ENCODE results near the gene CBX6.

CBX6 gene

DNA sequence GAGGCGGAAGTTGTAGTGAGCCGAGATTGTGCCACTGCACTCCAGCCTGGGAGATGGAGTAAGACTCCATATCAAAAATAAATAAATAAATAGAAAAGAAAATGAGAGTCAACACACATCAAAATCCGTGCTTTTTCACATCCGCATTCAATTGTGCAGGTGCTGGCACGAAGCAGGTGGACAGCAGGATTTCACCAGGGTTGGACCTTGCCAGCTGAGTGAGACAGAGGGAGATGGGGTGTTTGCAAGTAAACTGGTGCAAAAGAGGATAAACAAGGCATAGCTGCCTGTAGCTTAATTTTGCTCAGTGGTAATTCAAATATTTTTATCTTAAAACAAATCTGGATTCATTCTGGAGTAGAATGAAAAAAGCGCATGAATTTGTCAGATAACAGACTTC lies 54.8 kb downstream of the CBX6 start:
- Histone ChIP-seq H3K27me3 (ENCODE audit: low read depth, low read length) (peaks cover 54% of the 10 kb centered on the region), H3K27ac (ENCODE audit: low read length) (no peak overlapping the region), H3K4me3 (ENCODE audit: low read length) (no peak overlapping the region), H3K9ac (ENCODE audit: low read length) (no peak overlapping the region), H3K79me2 (ENCODE audit: low read length) (no peaks in the 10 kb centered on the region), H3K9me3 (ENCODE audit: insufficient read depth, low read length) (no peaks in the 10 kb centered on the region), H2AFZ (ENCODE audit: low read depth, low read length) (no peak overlapping the region), H4K20me1 (ENCODE audit: insufficient read depth, low read length) (peaks cover 4% of the 10 kb centered on the region; the same call in 1 of the 2 replicates), H3K4me1 (ENCODE audit: low read length) (no peaks in the 10 kb centered on the region), H3K4me2 (ENCODE audit: low read length) (no peak overlapping the region), H3K36me3 (replicated peaks; ENCODE audit: low read depth, low read length) (no peaks in the 10 kb centered on the region)
- TF ChIP-seq, protein P1, sequence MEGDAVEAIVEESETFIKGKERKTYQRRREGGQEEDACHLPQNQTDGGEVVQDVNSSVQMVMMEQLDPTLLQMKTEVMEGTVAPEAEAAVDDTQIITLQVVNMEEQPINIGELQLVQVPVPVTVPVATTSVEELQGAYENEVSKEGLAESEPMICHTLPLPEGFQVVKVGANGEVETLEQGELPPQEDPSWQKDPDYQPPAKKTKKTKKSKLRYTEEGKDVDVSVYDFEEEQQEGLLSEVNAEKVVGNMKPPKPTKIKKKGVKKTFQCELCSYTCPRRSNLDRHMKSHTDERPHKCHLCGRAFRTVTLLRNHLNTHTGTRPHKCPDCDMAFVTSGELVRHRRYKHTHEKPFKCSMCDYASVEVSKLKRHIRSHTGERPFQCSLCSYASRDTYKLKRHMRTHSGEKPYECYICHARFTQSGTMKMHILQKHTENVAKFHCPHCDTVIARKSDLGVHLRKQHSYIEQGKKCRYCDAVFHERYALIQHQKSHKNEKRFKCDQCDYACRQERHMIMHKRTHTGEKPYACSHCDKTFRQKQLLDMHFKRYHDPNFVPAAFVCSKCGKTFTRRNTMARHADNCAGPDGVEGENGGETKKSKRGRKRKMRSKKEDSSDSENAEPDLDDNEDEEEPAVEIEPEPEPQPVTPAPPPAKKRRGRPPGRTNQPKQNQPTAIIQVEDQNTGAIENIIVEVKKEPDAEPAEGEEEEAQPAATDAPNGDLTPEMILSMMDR (IDR thresholded peaks at IDR 0.05; ENCODE audit: low read depth, low read length): no peak
- TF ChIP-seq EZH2phosphoT487 (IDR thresholded peaks at IDR 0.05; ENCODE audit: low read depth): no peak

DNA sequence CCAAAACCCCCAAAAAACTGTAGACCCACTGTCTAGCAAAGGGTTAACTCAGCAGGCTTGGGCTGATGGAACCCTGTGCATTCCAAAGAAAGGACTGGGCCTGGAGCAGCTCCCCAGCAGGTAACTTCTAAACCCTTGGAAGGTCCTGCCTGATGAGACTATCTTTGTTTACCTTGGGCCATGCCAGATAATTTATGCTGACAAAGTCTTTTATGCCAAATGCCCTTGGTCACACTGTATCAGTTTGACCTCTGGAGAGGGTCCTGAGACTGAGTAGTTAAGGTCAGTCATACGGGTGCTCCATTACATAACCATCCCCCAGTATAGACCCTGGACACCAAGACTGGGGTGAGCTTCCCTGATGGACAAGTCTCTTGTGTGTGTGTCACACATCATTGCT lies 56.2 kb downstream of the CBX6 start:
- H3K27me3 ChIP-seq (ENCODE audit: low read depth, low read length): peaks cover 59% of the 10 kb centered on the region
- no peak for TF ChIP-seq EZH2phosphoT487 (IDR thresholded peaks at IDR 0.05; ENCODE audit: low read depth)
- TF ChIP-seq, protein P1 (IDR thresholded peaks at IDR 0.05; ENCODE audit: low read depth, low read length): no peak

More for the DNA sequence above, 56.2 kb downstream of the CBX6 start:
- peaks cover 4% of the 10 kb centered on the region; the same call in 1 of the 2 replicates for H4K20me1 ChIP-seq (ENCODE audit: insufficient read depth, low read length)
- H3K9me3 ChIP-seq (ENCODE audit: insufficient read depth, low read length): peaks cover 4% of the 10 kb centered on the region
- no peaks in the 10 kb centered on the region for H3K36me3 ChIP-seq (replicated peaks; ENCODE audit: low read depth, low read length)
- no peak overlapping the region for H3K9ac ChIP-seq (ENCODE audit: low read length)
- H3K4me2 ChIP-seq (ENCODE audit: low read length): no peak overlapping the region
- H3K4me1 ChIP-seq (ENCODE audit: low read length): no peaks in the 10 kb centered on the region
- no peak overlapping the region for H3K27ac ChIP-seq (ENCODE audit: low read length)
- no peaks in the 10 kb centered on the region for H3K79me2 ChIP-seq (ENCODE audit: low read length)
- H3K4me3 ChIP-seq (ENCODE audit: low read length): no peak overlapping the region
- no peak overlapping the region for H2AFZ ChIP-seq (ENCODE audit: low read depth, low read length)
